ENCODE results near the gene NHSL2.
"Not testable (repeated sequence)": the region's sequence is repeated elsewhere in the genome, so short reads cannot be mapped to it uniquely, and the experiment has no call there.

The NHSL2 gene

DNA sequence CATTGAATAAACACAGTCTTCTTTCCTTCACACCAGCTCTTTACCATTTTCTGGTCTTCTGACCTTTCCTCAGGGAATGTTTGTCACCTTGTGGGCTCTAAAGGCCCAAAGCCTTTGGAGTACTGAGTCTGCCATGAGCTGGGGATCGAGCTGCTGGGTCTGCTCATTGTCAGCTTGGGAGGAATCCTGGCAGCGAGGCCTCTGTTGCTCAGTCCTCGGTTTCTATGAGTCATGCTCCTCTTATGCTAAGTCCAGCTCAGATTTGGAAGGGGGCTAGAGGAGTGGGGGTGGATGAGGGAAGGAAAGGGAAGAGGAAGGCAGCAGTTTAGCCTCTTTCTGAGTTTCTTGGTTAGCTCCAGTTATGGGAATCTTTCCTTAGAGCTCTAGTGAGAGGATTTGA lies 31.1 kb downstream of the NHSL2 start:
- no peak overlapping the region for H3K4me3 Mint-ChIP-seq
- H3K27me3 Mint-ChIP-seq (ENCODE audit: low read depth) = no peaks in the 10 kb centered on the region
- no peaks in the 10 kb centered on the region for H3K36me3 Mint-ChIP-seq (ENCODE audit: low read depth)
- DNase-seq (ENCODE audit: low spot score) = no peak
- H3K4me1 Mint-ChIP-seq (ENCODE audit: low read depth) = no peaks in the 10 kb centered on the region
- no peak overlapping the region for H3K27ac Mint-ChIP-seq
- H3K9me3 Mint-ChIP-seq = no peaks in the 10 kb centered on the region

GRCh38 chrX:71944369-71944768 lies 33.7 kb downstream of the NHSL2 start:
- no peaks in the 10 kb centered on the region for H3K36me3 Mint-ChIP-seq (ENCODE audit: low read depth)
- no peak overlapping the region for H3K27ac Mint-ChIP-seq
- H3K9me3 Mint-ChIP-seq = no peaks in the 10 kb centered on the region

GRCh38 chrX:71945237-71945805 lies 34.7 kb downstream of the NHSL2 start:
- Mint-ChIP-seq H3K27ac (no peak overlapping the region), H3K27me3 (ENCODE audit: low read depth) (no peaks in the 10 kb centered on the region), H3K4me1 (ENCODE audit: low read depth) (no peaks in the 10 kb centered on the region), H3K9me3 (no peaks in the 10 kb centered on the region), H3K4me3 (no peak overlapping the region), H3K36me3 (ENCODE audit: low read depth) (no peaks in the 10 kb centered on the region)
- no peak for DNase-seq (ENCODE audit: low spot score)

More at GRCh38 chrX:71944369-71944768, 33.7 kb downstream of the NHSL2 start:
- no peak for DNase-seq (ENCODE audit: low spot score)
- no peaks in the 10 kb centered on the region for H3K27me3 Mint-ChIP-seq (ENCODE audit: low read depth)
- no peak overlapping the region for H3K4me3 Mint-ChIP-seq
- H3K4me1 Mint-ChIP-seq (ENCODE audit: low read depth) = no peaks in the 10 kb centered on the region

- Mint-ChIP-seq H3K36me3 (ENCODE audit: low read depth) (no peaks in the 10 kb centered on the region), H3K27me3 (ENCODE audit: low read depth) (no peaks in the 10 kb centered on the region), H3K27ac (no peak overlapping the region), H3K4me1 (ENCODE audit: low read depth) (no peaks in the 10 kb centered on the region), H3K4me3 (no peak overlapping the region), H3K9me3 (no peaks in the 10 kb centered on the region)
- DNase-seq (ENCODE audit: low spot score) = no peak
Measured at GRCh38 chrX:71949363-71949762, 38.7 kb downstream of the NHSL2 start.

DNA sequence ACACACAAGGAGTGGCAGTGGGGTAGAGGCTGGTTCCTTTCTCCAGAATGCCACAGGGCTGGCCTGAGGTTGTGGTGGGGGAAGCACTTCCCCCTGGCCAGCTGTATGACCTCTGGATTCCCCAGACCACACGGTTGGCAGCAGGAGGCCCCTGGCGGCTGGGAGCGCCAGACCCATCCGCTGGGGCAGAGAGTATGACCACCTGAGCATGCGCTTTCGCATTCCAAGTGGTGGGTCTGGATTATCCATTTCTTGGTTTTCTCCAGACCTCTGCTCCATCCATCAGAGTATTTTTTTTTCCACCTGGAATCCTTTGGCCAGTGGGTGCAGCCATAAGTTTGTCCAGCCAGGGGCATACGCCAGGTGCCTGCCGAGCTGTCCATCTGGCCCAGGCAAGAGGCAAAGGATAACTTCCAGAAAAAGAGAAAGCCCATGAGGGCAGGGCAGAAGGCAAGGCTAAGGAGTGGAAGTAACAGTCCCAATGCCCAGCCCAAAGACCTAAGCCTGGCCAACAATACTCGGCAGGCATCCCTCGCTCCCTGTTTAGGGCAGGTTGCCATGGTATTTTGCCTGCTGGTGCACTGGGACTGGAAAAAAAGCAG lies 39.3 kb downstream of the NHSL2 start:
- Mint-ChIP-seq H3K4me3 (no peak overlapping the region), H3K36me3 (ENCODE audit: low read depth) (no peaks in the 10 kb centered on the region), H3K27ac (no peak overlapping the region), H3K27me3 (ENCODE audit: low read depth) (no peaks in the 10 kb centered on the region), H3K4me1 (ENCODE audit: low read depth) (no peaks in the 10 kb centered on the region), H3K9me3 (no peaks in the 10 kb centered on the region)
- DNase-seq (ENCODE audit: low spot score) = no peak

DNA sequence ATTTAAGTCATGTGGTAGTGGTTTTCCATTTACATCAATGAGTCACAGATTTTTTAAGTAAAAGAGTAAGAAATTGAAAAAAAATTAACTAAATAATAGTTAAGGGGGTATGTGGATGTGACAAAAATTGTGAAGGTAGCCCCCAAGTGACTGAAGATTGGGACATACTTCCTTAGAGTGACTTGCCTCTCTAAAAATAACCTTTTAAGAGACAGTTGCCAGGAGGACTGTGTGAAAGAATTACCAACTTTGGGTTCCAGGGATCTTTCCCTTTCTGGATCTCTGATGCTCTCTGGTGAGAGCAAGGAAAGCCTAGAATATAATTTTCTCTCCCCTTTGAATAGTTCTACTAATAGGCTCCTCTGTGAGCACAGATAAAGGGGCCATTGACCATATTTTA lies 42.7 kb downstream of the NHSL2 start:
- Mint-ChIP-seq H3K4me1 (ENCODE audit: low read depth) (no peaks in the 10 kb centered on the region), H3K9me3 (no peaks in the 10 kb centered on the region), H3K4me3 (no peak overlapping the region), H3K27ac (no peak overlapping the region), H3K27me3 (ENCODE audit: low read depth) (no peaks in the 10 kb centered on the region), H3K36me3 (ENCODE audit: low read depth) (no peaks in the 10 kb centered on the region)
- DNase-seq (ENCODE audit: low spot score) = no peak

- no peak overlapping the region for H3K27ac Mint-ChIP-seq
- DNase-seq (ENCODE audit: low spot score) = no peak
- H3K36me3 Mint-ChIP-seq (ENCODE audit: low read depth) = no peaks in the 10 kb centered on the region
- no peaks in the 10 kb centered on the region for H3K4me1 Mint-ChIP-seq (ENCODE audit: low read depth)
- H3K27me3 Mint-ChIP-seq (ENCODE audit: low read depth) = no peaks in the 10 kb centered on the region
- H3K9me3 Mint-ChIP-seq = no peaks in the 10 kb centered on the region
- no peak overlapping the region for H3K4me3 Mint-ChIP-seq
Measured at GRCh38 chrX:71953946-71954345, 43.3 kb downstream of the NHSL2 start.

- Mint-ChIP-seq H3K36me3 (ENCODE audit: low read depth) (no peaks in the 10 kb centered on the region), H3K9me3 (no peaks in the 10 kb centered on the region), H3K27ac (no peak overlapping the region), H3K4me3 (no peak overlapping the region), H3K27me3 (ENCODE audit: low read depth) (no peaks in the 10 kb centered on the region), H3K4me1 (ENCODE audit: low read depth) (no peaks in the 10 kb centered on the region)
- no peak for DNase-seq (ENCODE audit: low spot score)
Measured at GRCh38 chrX:71954458-71954857, 43.8 kb downstream of the NHSL2 start.

GRCh38 chrX:71955530-71956120 lies 45.0 kb downstream of the NHSL2 start:
- H3K4me3 Mint-ChIP-seq = no peak overlapping the region
- no peaks in the 10 kb centered on the region for H3K36me3 Mint-ChIP-seq (ENCODE audit: low read depth)
- DNase-seq (ENCODE audit: low spot score) = no peak
- H3K4me1 Mint-ChIP-seq (ENCODE audit: low read depth) = no peaks in the 10 kb centered on the region
- no peaks in the 10 kb centered on the region for H3K27me3 Mint-ChIP-seq (ENCODE audit: low read depth)
- H3K9me3 Mint-ChIP-seq = no peaks in the 10 kb centered on the region
- H3K27ac Mint-ChIP-seq = no peak overlapping the region

DNA sequence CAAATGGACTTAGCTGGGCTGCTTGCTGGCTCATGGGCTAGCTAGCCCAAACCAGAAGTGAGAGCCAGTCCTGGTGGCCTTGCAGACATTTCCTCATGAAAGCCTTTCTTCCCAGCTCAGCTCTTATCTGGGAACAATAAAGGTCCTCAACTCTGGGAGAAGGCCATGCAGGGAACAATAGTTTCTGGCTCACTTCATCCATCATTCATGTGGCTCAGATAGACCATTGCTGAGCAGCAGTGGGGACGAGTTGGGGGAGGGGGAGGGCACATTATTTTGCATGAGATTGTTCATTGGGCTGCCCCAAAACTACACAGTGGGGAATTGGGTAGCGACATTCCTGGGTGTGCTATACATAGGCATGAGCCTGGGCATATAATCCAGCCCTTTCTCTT lies 47.6 kb downstream of the NHSL2 start:
- H3K27ac Mint-ChIP-seq = no peak overlapping the region
- H3K9me3 Mint-ChIP-seq = no peaks in the 10 kb centered on the region
- DNase-seq (ENCODE audit: low spot score) = no peak
- H3K4me1 Mint-ChIP-seq (ENCODE audit: low read depth) = no peaks in the 10 kb centered on the region
- H3K36me3 Mint-ChIP-seq (ENCODE audit: low read depth) = no peaks in the 10 kb centered on the region
- no peak overlapping the region for H3K4me3 Mint-ChIP-seq
- no peaks in the 10 kb centered on the region for H3K27me3 Mint-ChIP-seq (ENCODE audit: low read depth)

DNA sequence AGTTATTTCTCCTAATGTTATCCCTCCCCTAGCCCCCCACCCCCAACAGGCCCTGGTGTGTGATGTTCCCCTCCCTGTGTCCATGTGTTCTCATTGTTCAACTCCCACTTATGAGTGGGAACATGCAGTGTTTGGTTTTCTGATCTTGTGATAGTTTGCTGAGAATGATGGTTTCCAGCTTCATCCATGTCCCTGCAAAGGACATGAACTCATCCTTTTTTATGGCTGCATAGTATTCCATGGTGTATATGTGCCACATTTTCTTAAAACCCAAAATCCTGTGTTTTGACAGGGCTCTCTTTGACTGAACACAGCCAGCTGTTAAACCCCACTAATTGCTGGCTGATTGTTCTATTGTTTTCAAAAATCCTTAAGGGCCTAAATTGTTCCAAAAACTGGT lies 53.5 kb downstream of the NHSL2 start:
- DNase-seq (ENCODE audit: low spot score); H3K27me3 Mint-ChIP-seq (ENCODE audit: low read depth); H3K4me1 Mint-ChIP-seq (ENCODE audit: low read depth); H3K4me3 Mint-ChIP-seq; H3K9me3 Mint-ChIP-seq; H3K36me3 Mint-ChIP-seq (ENCODE audit: low read depth); H3K27ac Mint-ChIP-seq: not testable (repeated sequence)

DNA sequence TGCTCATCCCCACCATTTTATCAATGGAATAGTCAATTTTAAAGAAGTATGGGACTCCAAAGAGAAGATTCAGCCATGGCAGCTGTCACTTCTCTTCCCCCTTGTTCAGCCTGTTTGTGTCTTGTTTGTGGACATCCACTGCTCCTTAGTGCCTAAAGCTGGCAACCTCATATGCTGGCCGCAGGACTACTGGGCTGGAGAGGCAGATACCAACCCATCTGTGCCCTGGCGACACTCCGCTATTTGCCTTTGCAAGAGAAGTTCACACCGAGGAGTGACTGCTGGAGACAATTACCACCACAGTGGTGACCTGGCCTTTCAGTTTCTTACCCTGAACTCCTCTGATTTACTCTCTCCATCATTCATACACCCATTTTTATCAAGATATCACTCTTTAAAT lies 64.3 kb downstream of the NHSL2 start:
- Mint-ChIP-seq H3K27ac (no peak overlapping the region), H3K4me3 (no peak overlapping the region)

DNA sequence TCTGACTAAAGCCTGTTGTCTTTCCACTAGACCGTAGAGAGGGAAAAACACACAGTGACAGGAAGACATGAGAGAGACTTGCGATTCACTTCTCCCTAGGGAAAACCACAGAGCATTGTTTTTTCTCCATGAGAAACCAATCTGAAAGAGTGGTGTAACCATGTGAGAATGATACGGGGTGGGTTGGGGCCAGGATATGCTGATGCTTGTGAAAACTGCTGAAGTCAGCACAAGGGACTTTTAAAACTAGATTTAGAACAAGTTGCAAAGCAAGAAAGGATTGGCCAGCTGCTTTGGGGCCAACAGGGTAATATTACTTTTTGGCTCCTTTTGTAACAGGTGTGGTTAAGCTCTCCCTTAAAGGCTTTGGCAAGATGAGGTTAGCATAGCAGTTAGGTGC lies 66.1 kb downstream of the NHSL2 start:
- Mint-ChIP-seq H3K27me3 (ENCODE audit: low read depth) (peaks cover 5% of the 10 kb centered on the region), H3K27ac (no peak overlapping the region), H3K36me3 (ENCODE audit: low read depth) (no peaks in the 10 kb centered on the region), H3K4me1 (ENCODE audit: low read depth) (no peaks in the 10 kb centered on the region), H3K9me3 (no peaks in the 10 kb centered on the region), H3K4me3 (no peak overlapping the region)
- no peak for DNase-seq (ENCODE audit: low spot score)

More for the DNA sequence above, 64.3 kb downstream of the NHSL2 start:
- Mint-ChIP-seq H3K36me3 (ENCODE audit: low read depth) (no peaks in the 10 kb centered on the region), H3K4me1 (ENCODE audit: low read depth) (no peaks in the 10 kb centered on the region), H3K9me3 (no peaks in the 10 kb centered on the region), H3K27me3 (ENCODE audit: low read depth) (peaks cover 5% of the 10 kb centered on the region)
- DNase-seq (ENCODE audit: low spot score) = no peak

DNA sequence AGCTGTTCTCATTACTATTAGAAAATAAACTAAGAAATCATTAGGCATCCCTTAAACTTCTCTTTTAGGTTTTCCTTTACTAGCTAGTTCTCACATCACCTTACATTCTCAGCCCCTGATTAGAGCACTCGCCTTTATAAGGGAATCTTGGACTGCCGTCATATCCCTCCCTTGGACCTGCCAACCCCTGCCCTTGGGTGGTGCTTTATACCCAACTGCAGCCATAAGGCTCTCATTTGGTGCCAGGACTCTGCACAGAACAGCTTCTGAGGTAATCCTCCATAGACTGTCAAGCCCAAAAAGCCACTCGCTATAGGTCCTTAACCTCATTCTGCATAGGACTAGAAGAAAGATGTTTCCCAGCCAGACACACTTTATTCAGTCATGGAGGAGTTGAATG lies 67.5 kb downstream of the NHSL2 start:
- Mint-ChIP-seq H3K27me3 (ENCODE audit: low read depth) (peaks cover 5% of the 10 kb centered on the region), H3K36me3 (ENCODE audit: low read depth) (no peaks in the 10 kb centered on the region), H3K9me3 (no peaks in the 10 kb centered on the region), H3K27ac (no peak overlapping the region), H3K4me3 (no peak overlapping the region), H3K4me1 (ENCODE audit: low read depth) (no peaks in the 10 kb centered on the region)
- no peak for DNase-seq (ENCODE audit: low spot score)
